Esophagus muscularis mucosa (tissue), 4 donors: Measurements from ENCODE around the gene SCYL3. TPM values are rescaled to one million over a fixed set of nuclear protein-coding genes. Genes with fewer than 3 reads are reported as not detected.
"Not testable (repeated sequence)": the region's sequence is repeated elsewhere in the genome, so short reads cannot be mapped to it uniquely, and the experiment has no call there.

Source experiments
- DNase-seq: peaks from one replicate; pipeline ENCODE4 v3.0.0-alpha.2; 2017; ENCODE audit errors: extremely low spot score
- H3K27ac ChIP-seq, 4 donors: fragments of 200-600 bp; sonication (generic); replicated peaks in 1 of 4; 1 replicate in 3 of 4; 2 replicates in 1 of 4; pipeline ENCODE4 v1.5.1; 2016 to 2019; ENCODE audit warnings: mild to moderate bottlenecking in 1 of 4
- H3K27me3 ChIP-seq, 4 donors: fragments of 200-600 bp; sonication (generic); one replicate each; pipeline versions ENCODE4 v1.5.1 to v1.6.0; 2016 to 2019
- H3K36me3 ChIP-seq, 4 donors: fragments of 200-600 bp; sonication (generic); one replicate each; pipeline ENCODE4 v1.5.1; 2016 to 2019
- H3K4me1 ChIP-seq, 4 donors: fragments of 200-600 bp; sonication (generic); one replicate each; pipeline ENCODE4 v1.5.1; 2016 to 2019
- H3K4me3 ChIP-seq, 4 donors: fragments of 200-600 bp; sonication (generic); 1 replicate in 2 of 4; 2 replicates in 2 of 4; pipeline ENCODE4 v1.5.1; 2016 to 2019; ENCODE audit warnings: mild to moderate bottlenecking in 4 of 4, moderate library complexity in 1 of 4
- H3K9me3 ChIP-seq, 4 donors: fragments of 200-600 bp; sonication (generic); 1 replicate in 3 of 4; 2 replicates in 1 of 4; pipeline ENCODE4 v1.5.1; 2016 to 2019
- CTCF ChIP-seq, 3 experiments: fragments of 200-600 bp in 2 of 3; fragments of 450-650 bp in 1 of 3; sonication (generic) in 2 of 3; IDR thresholded peaks; one replicate each; pipeline ENCODE4 v1.5.1; 2017 to 2019; ENCODE audit warnings: antibody characterized with exemption in 3 of 3, mild to moderate bottlenecking in 2 of 3, moderate library complexity in 1 of 3
- EP300 ChIP-seq: sonication (generic); formaldehyde crosslinking; IDR thresholded peaks from one replicate; pipeline ENCODE4 v1.6.1; 2017; ENCODE audit warnings: antibody characterized with exemption
- POLR2A ChIP-seq: fragments of 450-650 bp; IDR thresholded peaks from one replicate; pipeline ENCODE4 v1.6.1; 2017; ENCODE audit warnings: antibody characterized with exemption, moderate library complexity, mild to moderate bottlenecking, low read depth
- POLR2AphosphoS5 ChIP-seq, 2 donors: sonication (generic); formaldehyde crosslinking; IDR thresholded peaks; one replicate each; pipeline ENCODE4 v1.6.1; 2017; ENCODE audit warnings: antibody characterized with exemption in 2 of 2
- WGBS: methylation state at CpG from one replicate; pipeline ENCODE4 v1.1.5; 2018; 5-methylcytosine and 5-hydroxymethylcytosine counted together
- intact Hi-C: fragments of 100-400 bp; cut with DNase I; formaldehyde crosslinking; loops from one replicate; pipeline ENCODE4 v1.15.1; 2023
- total RNA-seq, 4 donors: library from RNA; depleted of rRNA; stranded (reverse); fragments of >200 nt; gene quantifications; one replicate each; pipeline versions ENCODE4 v1.1.0 to v1.2.1, GENCODE V29; 2016

The SCYL3 gene
- total RNA-seq, 4 donors from 2014 or later = 10.2 to 11.8 (median 10.3) TPM

- Histone ChIP-seq H3K4me1 (peaks cover 0 to 8% (median 0%) of the 10 kb centered on the region in 4 donors), H3K27ac (no peak overlapping the region), H3K27me3 (no peaks in the 10 kb centered on the region), H3K9me3 (no peaks in the 10 kb centered on the region), H3K4me3 (no peak overlapping the region), H3K36me3 (peaks cover 6 to 26% (median 15%) of the 10 kb centered on the region in 4 donors)
- DNase-seq = no peak
- intact Hi-C loops = no loop called here
- no peak for TF ChIP-seq CTCF (IDR thresholded peaks at IDR 0.05)
- TF ChIP-seq POLR2AphosphoS5 (IDR thresholded peaks at IDR 0.05) = no peak
- TF ChIP-seq EP300 = no peak
- no peak for TF ChIP-seq POLR2A
- 94% methylated on average over 2 of the region's 2 CpGs for whole genome bisulfite sequencing
Measured at GRCh38 chr1:169924063-169924462, 30.4 kb upstream of the SCYL3 start.

GRCh38 chr1:169921080-169921479, 27.4 kb upstream of the SCYL3 start:
- no peak overlapping the region for H3K4me3 ChIP-seq
- 95% methylated on average over 4 of the region's 4 CpGs for WGBS
- H3K27me3 ChIP-seq = no peaks in the 10 kb centered on the region
- no peaks in the 10 kb centered on the region for H3K9me3 ChIP-seq
- intact Hi-C loops = no loop called here
- TF ChIP-seq EP300 = no peak
- no peak for TF ChIP-seq CTCF (IDR thresholded peaks at IDR 0.05)
- TF ChIP-seq POLR2AphosphoS5 (IDR thresholded peaks at IDR 0.05) = no peak
- no peak for TF ChIP-seq POLR2A
- DNase-seq = no peak
- H3K36me3 ChIP-seq = peaks cover 6 to 31% (median 22%) of the 10 kb centered on the region in 4 donors
- peaks cover 0 to 8% (median 0%) of the 10 kb centered on the region in 4 donors for H3K4me1 ChIP-seq
- H3K27ac ChIP-seq = no peak overlapping the region

- Histone ChIP-seq H3K27me3 (no peaks in the 10 kb centered on the region), H3K27ac (no peak overlapping the region), H3K36me3 (peaks cover 6 to 37% (median 22%) of the 10 kb centered on the region in 4 donors), H3K4me1 (no peaks in the 10 kb centered on the region), H3K9me3 (no peaks in the 10 kb centered on the region), H3K4me3 (no peak overlapping the region)
- 42% methylated on average over 1 of the region's 1 CpG for WGBS
- TF ChIP-seq POLR2A (no peak), POLR2AphosphoS5 (IDR thresholded peaks at IDR 0.05) (no peak), CTCF (IDR thresholded peaks at IDR 0.05) (no peak), EP300 (no peak)
- intact Hi-C loops = no loop called here
- no peak for DNase-seq
Measured at GRCh38 chr1:169918927-169919326, 25.2 kb upstream of the SCYL3 start.

- H3K4me1 ChIP-seq, intact Hi-C loops, H3K27me3 ChIP-seq, DNase-seq, H3K27ac ChIP-seq, H3K4me3 ChIP-seq, H3K9me3 ChIP-seq: not testable (repeated sequence)
- 96% methylated on average over 9 of the region's 9 CpGs for WGBS
- H3K36me3 ChIP-seq = peaks cover 6 to 37% (median 22%) of the 10 kb centered on the region in 4 donors
Measured at GRCh38 chr1:169918220-169918619, 24.5 kb upstream of the SCYL3 start.

GRCh38 chr1:169915150-169915549, 21.5 kb upstream of the SCYL3 start:
- Histone ChIP-seq H3K27me3 (no peaks in the 10 kb centered on the region), H3K27ac (no peak overlapping the region), H3K9me3 (no peaks in the 10 kb centered on the region), H3K4me3 (no peak overlapping the region), H3K36me3 (peaks cover 5 to 27% (median 14%) of the 10 kb centered on the region in 4 donors), H3K4me1 (no peaks in the 10 kb centered on the region)
- intact Hi-C loops = no loop called here
- no peak for DNase-seq
- WGBS = 64% methylated on average over 15 of the region's 15 CpGs
- TF ChIP-seq CTCF (IDR thresholded peaks at IDR 0.05) (no peak), EP300 (no peak), POLR2AphosphoS5 (IDR thresholded peaks at IDR 0.05) (no peak), POLR2A (no peak)
